Activated CD8-positive, alpha-beta T cell treated with anti-CD3 and anti-CD28 coated beads for 36 hours (primary cell): ENCODE results near the gene FOLR1. TPM values are rescaled to one million over a fixed set of nuclear protein-coding genes. Genes with fewer than 3 reads are reported as not detected.

ENCODE experiments used
- ATAC-seq: fragments of 200-7000 bp; cut with Tn5 transposase; one replicate; pipeline ENCODE4 v1.10.0; 2021; ENCODE audit warnings: mild to moderate bottlenecking, moderate library complexity
- CTCF ChIA-PET: fragments of 350-600 bp; sonication (Branson Sonifier 250); formaldehyde crosslinking; loops from one replicate; lab custom pipeline; 2021; ENCODE audit warnings: antibody characterized with exemption; lab: Charles Lee
- POLR2A ChIA-PET: fragments of 350-600 bp; sonication (Branson Sonifier 250); formaldehyde crosslinking; loops from one replicate; lab custom pipeline; 2021; ENCODE audit warnings: antibody characterized with exemption; lab: Charles Lee
- DNase-seq: peaks from one replicate; pipeline ENCODE4 v3.0.0-alpha.2; 2020
- H3K27ac Mint-ChIP-seq: one replicate; pipeline ENCODE4 v1.8.0; 2021; ENCODE audit warnings: mild to moderate bottlenecking, mixed read lengths
- H3K27me3 Mint-ChIP-seq: one replicate; pipeline ENCODE4 v1.8.0; 2021; ENCODE audit warnings: mixed read lengths
- H3K36me3 Mint-ChIP-seq: one replicate; pipeline ENCODE4 v1.8.0; 2021; ENCODE audit warnings: low read depth, mixed read lengths
- H3K4me1 Mint-ChIP-seq: one replicate; pipeline ENCODE4 v1.8.0; 2021; ENCODE audit warnings: low read depth, mixed read lengths
- H3K4me3 Mint-ChIP-seq: one replicate; pipeline ENCODE4 v1.8.0; 2021; ENCODE audit warnings: mild to moderate bottlenecking, moderate library complexity, mixed read lengths
- H3K9me3 Mint-ChIP-seq: one replicate; pipeline ENCODE4 v1.8.0; 2021; ENCODE audit warnings: mixed read lengths
- intact Hi-C: fragments of 100-400 bp; cut with micrococcal nuclease; formaldehyde crosslinking; loops from one replicate; pipeline ENCODE4 v1.10.0; 2022
- total RNA-seq, 2 experiments: library from RNA; stranded (reverse); gene quantifications; one replicate each; pipeline ENCODE4 v1.2.3, GENCODE V29; 2021
- TF ChIP-seq, protein P1 (sequence below): fragments of 200-600 bp; IDR thresholded peaks from one replicate; pipeline ENCODE4 v1.8.0; 2022; ENCODE audit warnings: antibody characterized with exemption, mild to moderate bottlenecking

The FOLR1 gene
- total RNA-seq, 2 experiments from 2014 or later: not detected

GRCh38 chr11:72222106-72222891 is 30.4 kb downstream of the FOLR1 start:
- DNase-seq (no peak), ATAC-seq (no peak)
- POLR2A ChIA-PET: interaction anchor here (1.3 to 2.3 kb wide), 3 partner anchors 10 to 114 kb away, joined by 3 to 7 read pairs (median 7); no protein-coding TSS in a partner anchor
- CTCF ChIA-PET: interaction anchor here (1.1 to 3.4 kb wide), 4 partner anchors 15 to 209 kb away, joined by 3 to 14 read pairs (median 7); no protein-coding TSS in a partner anchor
- no peaks in the 10 kb centered on the region for H3K36me3 Mint-ChIP-seq
- peaks cover 27% of the 10 kb centered on the region for H3K4me1 Mint-ChIP-seq
- intact Hi-C loops: no loop called here
- H3K27ac Mint-ChIP-seq: peak overlapping the region; percentile 82
- H3K27me3 Mint-ChIP-seq: peaks cover 2% of the 10 kb centered on the region
- H3K9me3 Mint-ChIP-seq: no peaks in the 10 kb centered on the region
- H3K4me3 Mint-ChIP-seq: peak overlapping the region; percentile 78
- TF ChIP-seq, protein P1, sequence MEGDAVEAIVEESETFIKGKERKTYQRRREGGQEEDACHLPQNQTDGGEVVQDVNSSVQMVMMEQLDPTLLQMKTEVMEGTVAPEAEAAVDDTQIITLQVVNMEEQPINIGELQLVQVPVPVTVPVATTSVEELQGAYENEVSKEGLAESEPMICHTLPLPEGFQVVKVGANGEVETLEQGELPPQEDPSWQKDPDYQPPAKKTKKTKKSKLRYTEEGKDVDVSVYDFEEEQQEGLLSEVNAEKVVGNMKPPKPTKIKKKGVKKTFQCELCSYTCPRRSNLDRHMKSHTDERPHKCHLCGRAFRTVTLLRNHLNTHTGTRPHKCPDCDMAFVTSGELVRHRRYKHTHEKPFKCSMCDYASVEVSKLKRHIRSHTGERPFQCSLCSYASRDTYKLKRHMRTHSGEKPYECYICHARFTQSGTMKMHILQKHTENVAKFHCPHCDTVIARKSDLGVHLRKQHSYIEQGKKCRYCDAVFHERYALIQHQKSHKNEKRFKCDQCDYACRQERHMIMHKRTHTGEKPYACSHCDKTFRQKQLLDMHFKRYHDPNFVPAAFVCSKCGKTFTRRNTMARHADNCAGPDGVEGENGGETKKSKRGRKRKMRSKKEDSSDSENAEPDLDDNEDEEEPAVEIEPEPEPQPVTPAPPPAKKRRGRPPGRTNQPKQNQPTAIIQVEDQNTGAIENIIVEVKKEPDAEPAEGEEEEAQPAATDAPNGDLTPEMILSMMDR: no peak

GRCh38 chr11:72222907-72223614 is 31.1 kb downstream of the FOLR1 start:
- intact Hi-C loops: no loop called here
- Mint-ChIP-seq H3K36me3 (no peaks in the 10 kb centered on the region), H3K9me3 (no peaks in the 10 kb centered on the region), H3K4me3 (peak overlapping the region; percentile 78), H3K27me3 (peaks cover 2% of the 10 kb centered on the region), H3K4me1 (peaks cover 23% of the 10 kb centered on the region), H3K27ac (peak overlapping the region; percentile 82)
- TF ChIP-seq, protein P1: no peak
- POLR2A ChIA-PET: interaction anchor here (1.2 to 2.3 kb wide), 4 partner anchors 18 to 294 kb away, joined by 3 to 7 read pairs (median 4); partner anchors contain the start of genes RNF121 and XNDC1N
- DNase-seq: peak; percentile 97
- CTCF ChIA-PET: interaction anchor here (0.9 to 3.4 kb wide), 4 partner anchors 14 to 295 kb away, joined by 3 to 14 read pairs (median 7); partner anchors contain the start of gene XNDC1N
- peak; percentile 78 for ATAC-seq

DNA sequence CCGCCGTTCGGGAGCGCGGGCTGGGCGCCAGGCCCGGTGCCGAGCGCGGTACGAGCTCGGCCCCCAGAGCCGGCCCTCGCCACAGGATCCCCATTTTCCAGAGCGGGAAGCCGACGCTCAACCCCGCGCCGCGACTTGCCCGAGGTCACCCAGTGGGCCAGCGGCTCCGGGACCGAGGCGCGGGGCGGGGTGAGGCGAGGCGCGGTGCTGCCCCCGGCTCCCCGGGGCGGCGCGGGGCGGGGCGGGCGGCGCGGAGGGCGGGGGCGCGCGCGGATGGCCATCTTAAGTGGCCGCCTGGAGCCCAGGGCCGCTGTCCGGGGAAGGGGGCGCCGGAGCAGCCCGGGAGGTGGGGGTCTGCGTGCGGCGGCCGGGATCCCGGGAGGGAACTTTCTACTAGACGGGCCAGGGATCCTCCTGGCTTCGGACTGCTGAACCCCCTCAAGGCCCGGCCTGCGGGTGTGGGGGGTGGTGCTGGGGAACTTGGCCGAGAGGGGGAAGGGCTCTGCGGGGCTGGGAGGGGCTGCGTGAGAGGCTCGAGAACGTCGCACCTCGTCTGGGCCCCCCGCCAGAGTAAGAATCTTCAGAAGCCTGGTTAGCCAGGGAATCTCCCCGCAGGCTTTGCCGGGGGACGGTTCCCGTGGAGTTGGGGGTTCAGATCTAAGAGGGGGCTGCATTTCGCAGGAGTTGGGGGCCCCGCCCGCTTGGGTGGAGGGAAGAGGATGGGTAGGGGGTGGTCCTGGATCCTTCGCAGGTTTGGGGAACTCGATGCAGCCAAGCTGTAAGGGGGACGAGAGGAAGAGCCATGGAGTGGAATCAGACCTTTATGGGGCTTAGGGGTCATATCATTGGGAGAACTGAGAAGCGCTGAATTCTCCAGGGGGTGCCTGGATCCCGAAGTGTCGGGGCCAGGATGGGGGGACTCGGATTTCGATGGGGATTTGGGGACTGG is 31.9 kb downstream of the FOLR1 start:
- intact Hi-C loops: no loop called here
- Mint-ChIP-seq H3K27me3 (no peaks in the 10 kb centered on the region), H3K27ac (peak overlapping the region; percentile 94), H3K36me3 (no peaks in the 10 kb centered on the region), H3K4me1 (peaks cover 23% of the 10 kb centered on the region), H3K9me3 (no peaks in the 10 kb centered on the region), H3K4me3 (peak overlapping the region; percentile 95)
- peak; percentile 71 for DNase-seq
- peak; percentile 60 for ATAC-seq
- ChIA-PET POLR2A (interaction anchor here (1.0 to 3.3 kb wide), 5 partner anchors 10 to 295 kb away, joined by 3 to 17 read pairs (median 4); partner anchors contain the start of genes RNF121 and XNDC1N), CTCF (interaction anchor here (0.9 to 3.4 kb wide), 4 partner anchors 13 to 296 kb away, joined by 3 to 23 read pairs (median 12); partner anchors contain the start of gene XNDC1N)
- TF ChIP-seq, protein P1: no peak

DNA sequence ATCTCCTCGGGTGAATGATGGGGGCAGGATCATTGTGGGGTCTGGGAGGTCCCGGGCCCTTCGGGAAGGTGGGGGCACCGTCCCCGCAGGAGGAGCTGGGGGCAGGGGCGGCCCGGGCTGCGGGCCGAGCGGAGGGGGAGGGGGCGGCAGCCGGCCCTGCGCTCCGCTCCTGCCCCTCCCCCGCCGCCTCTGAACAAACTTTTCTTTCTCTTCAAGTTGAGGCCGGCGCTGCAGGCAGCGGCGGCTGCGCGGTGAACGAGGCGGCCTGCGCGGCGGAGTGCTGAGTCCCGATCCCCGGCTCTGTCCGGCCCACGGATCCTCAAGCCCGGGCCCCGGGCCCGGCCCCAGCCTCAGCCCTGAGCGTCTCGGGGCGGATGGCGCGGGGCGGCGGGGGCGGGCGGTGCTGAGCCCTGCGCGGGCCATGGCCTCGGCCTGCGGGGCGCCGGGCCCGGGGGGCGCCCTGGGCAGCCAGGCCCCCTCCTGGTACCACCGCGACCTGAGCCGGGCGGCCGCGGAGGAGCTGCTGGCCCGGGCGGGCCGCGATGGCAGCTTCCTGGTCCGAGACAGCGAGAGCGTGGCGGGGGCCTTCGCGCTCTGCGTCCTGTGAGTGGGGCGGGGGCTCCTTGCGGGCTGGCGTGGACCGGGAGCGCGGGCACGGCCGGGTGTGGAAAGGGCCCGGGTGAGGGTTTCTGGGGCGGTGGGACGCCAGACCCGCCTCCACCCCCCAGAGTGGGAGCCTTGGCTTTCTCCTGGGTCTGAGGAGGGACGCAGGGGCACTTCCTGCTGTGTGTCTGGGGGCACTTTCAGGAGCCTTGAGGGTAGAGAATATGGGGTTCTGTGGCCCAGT is 32.8 kb downstream of the FOLR1 start, which contains the start of gene INPPL1:
TSS of gene INPPL1 (plus strand) at position 204 of the 847 bp plus-strand sequence. CDS start at position 422, 218 bp downstream.
- ChIA-PET POLR2A (interaction anchor here (1.0 to 3.3 kb wide), 4 partner anchors 10 to 296 kb away, joined by 3 to 17 read pairs (median 4); partner anchors contain the start of genes RNF121 and XNDC1N), CTCF (interaction anchor here (1.1 to 3.3 kb wide), 3 partner anchors 12 to 210 kb away, joined by 3 to 23 read pairs (median 7); partner anchors contain the start of gene CLPB)
- Mint-ChIP-seq H3K9me3 (no peaks in the 10 kb centered on the region), H3K27me3 (no peaks in the 10 kb centered on the region), H3K4me1 (peaks cover 25% of the 10 kb centered on the region), H3K27ac (peak within 1 kb of the TSS; percentile 94), H3K4me3 (peak within 1 kb of the TSS; percentile 95), H3K36me3 (no peaks in the 10 kb centered on the region)
- intact Hi-C loops: no loop called here
- DNase-seq (peak; percentile 57), ATAC-seq (no peak)
- TF ChIP-seq, protein P1: no peak
